Body of pancreas (tissue), 4 donors: ENCODE measurements around the gene INPP5D.

Source experiments
- CTCF ChIP-seq, 7 experiments: fragments of 450-650 bp in 4 of 7; fragments of 200-600 bp in 3 of 7; sonication (generic) in 3 of 7; IDR thresholded peaks; one replicate each; pipeline ENCODE4 v1.5.1; 2016 to 2019; ENCODE audit warnings: antibody characterized with exemption in 7 of 7
- POLR2A ChIP-seq, 3 donors: fragments of 450-650 bp; IDR thresholded peaks; one replicate each; pipeline ENCODE4 v1.6.1; 2016; ENCODE audit warnings: antibody characterized with exemption in 3 of 3, mild to moderate bottlenecking in 2 of 3

- TF ChIP-seq POLR2A (IDR thresholded peaks at IDR 0.05), result no peak
- TF ChIP-seq CTCF (IDR thresholded peaks at IDR 0.05), result no peak
Measured at GRCh38 chr2:233173115-233173514, 113.0 kb downstream of the INPP5D start.
